G401 (cell line): ENCODE data around the gene ANO10. TPM values are rescaled to one million over a fixed set of nuclear protein-coding genes. Genes with fewer than 3 reads are reported as not detected.
"Not testable (repeated sequence)": the region's sequence is repeated elsewhere in the genome, so short reads cannot be mapped to it uniquely, and the experiment has no call there.

Source experiments
- DNase-seq: peaks from one replicate; pipeline ENCODE4 v3.0.0-alpha.2; 2015; ENCODE audit warnings: low spot score
- in situ Hi-C: cut with HindIII; loops from 2 replicates; pipeline ENCODE4 v1.10.0; 2016; ENCODE audit warnings: low sequenced_read_pairs, mixed read lengths
- total RNA-seq: library from RNA; depleted of rRNA; stranded (reverse); fragments of >200 nt; shearing (Covaris generic); gene quantifications from 2 replicates; pipeline ENCODE4 v1.2.3, GENCODE V29; 2014

ANO10 gene
- total RNA-seq, 1 experiment from 2014 or later, result 24.1 TPM

DNA sequence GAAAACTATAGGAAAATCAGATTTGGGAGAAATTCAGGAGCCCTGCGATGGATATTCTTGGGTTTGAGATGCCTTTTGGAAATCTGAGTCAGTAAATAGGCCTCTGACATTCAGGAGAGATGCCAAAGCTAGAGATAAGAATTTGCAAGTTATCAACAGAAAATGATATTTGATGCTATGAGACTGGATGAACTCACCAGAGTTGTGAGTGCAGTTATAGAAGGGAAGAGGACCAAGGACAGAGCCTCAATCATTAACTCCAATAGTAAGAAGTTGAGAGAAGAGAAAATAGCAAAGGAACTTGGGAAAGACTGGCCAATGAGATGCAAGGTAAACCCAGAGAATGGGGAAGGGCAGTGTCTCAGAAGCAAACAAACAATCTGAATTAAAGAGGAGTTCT, 7.9 kb upstream of the ANO10 start:
- in situ Hi-C loops, result no loop called here
- DNase-seq, result no peak

DNA sequence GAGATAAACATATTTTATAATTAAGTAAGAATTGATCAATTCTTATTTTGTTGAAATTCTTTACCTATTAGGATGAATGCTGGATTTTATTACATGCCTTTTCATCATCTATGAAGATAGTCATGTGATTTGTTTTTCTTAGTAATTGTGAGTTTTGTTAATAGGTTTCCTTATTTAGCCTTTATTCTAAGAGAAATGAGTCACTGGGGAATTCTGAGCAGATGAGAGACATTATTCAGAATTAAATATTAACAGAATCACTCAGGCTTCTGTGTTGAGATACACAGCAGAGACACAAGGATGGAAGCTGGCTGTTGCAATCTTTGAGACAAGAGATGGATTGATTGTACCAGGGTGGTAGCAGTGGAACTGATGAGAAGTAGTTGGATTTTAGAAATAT, 7.4 kb upstream of the ANO10 start:
- DNase-seq, result no peak
- in situ Hi-C loops, result no loop called here

DNA sequence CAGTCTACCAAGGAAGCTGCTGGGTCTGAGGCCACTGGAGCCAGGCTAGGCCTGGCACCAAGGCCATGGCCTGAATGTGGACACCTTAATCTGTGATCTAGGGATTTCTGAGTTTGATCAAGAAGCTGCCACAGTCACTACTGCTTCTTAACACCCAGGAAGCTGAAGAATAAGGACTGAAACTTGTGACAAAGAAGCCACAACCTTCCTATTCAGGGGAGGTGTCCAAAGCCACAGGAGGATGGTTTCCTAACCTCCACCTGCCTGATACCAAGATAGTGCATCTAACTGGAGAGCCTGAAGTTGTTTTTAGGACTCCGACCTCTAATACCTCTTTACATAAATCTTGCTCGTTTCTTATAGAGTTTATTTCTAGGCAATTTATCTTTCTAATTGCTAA, 5.5 kb upstream of the ANO10 start:
- DNase-seq, result no peak
- in situ Hi-C loops, result no loop called here

DNA sequence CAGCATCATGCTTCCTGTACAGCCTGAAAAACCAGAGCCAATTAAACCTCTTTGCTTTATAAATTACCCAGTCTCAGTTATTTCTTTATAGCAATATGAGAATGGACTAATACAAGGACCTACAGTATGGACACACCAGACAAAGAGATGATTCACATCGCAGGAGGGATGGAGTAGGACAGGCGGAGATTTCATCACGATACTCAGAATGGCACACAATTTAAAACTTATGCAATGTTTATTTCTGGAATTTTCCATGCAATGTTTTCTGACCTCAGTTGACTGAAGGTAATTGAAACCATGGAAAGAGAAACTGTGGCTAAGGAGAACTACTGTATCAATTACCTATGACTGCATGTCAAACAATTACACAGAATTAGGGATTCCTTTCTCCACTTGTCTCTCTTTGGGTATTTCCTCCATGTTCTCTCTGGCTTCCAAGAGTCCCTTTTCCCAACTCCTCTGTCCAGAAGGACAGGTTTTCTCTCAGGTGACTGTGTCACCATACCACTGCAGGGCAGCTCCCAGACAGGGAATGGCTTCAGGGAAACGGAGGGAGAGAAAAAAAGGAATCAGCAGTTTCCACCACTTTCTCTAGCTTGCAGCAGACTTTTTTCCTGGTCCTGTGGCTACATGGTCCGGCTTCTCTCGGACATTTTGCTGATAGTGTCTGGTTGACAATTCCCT, 3.0 kb upstream of the ANO10 start:
- DNase-seq, result no peak
- in situ Hi-C loops, result no loop called here

DNA sequence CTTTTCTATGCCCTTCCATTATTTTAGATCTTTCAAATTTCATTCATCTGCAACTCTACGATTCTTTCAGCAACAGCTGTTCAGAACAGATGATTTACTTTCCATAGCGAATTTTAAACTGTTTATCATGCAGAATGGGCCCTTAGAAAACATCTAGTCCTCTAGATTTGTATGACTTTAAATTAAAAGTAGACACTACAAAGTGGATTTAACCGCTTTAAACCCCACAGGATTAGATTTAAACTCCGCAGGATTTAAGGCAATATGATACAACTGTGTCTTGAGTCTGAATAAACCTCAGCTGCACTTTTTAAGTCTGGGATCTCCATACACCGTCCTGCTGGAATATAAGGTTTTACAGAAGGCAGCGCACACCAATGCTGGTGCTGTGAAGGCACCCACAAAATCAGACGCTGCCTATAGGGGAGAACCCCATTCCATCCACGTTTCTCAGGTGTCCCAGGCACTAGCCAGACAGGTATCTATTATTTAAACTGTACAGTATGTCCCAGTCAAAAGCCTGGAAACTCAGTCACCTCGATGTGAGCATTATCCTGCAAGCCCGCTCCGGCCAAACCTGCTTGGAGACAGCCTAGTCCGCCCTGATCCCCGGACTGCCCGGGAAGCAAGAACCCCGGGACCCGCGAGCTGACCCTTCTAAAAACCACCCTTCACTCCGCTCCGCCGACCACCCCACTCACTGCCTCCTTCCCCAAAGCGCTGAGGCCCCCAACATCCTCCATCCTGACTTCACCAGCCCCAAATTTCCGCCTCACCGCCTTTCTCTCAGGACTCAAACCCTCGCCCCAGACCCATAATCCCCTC, 768 bp downstream of the ANO10 start:
- DNase-seq, result peak; percentile 62
- in situ Hi-C loops, result no loop called here

DNA sequence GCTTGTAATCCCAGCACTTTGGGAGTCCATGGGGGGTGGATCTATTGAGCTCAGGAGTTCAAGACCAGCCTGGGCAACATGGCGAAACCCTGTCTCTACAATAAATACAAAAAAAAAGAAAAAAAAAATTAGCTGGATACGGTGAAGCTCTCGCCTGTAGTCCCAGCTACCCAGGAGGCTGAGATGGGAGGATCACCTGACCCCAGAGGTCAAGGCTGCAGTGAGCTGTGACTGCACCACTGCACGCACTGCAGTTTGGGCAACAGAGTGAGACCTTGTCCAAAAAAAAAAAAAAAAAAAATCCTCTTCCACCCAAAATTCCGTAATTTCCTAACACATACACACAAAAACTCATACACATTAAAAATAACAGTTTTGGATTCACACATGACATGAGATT, 2.2 kb downstream of the ANO10 start:
- no peak for DNase-seq
- in situ Hi-C loops, result no loop called here

DNA sequence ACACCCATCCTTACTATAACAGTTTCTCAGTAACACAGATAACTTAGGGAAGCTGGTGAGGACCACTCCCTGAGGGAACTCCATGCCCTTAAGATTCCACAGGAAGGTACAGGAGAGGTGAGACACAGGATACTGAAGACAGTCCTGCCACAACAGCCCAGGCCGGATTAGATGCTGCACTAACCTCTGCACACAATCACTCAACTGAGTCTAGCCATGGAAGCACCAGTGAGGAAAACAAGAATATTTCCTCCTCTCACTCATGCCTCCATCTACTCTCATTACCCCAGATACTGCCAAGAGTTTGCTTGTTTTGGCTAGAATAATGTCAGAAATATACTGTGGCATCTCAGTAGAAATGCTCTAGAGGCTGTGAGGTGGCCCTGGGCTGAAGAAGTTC, 3.7 kb downstream of the ANO10 start:
- in situ Hi-C loops, result no loop called here
- no peak for DNase-seq

DNA sequence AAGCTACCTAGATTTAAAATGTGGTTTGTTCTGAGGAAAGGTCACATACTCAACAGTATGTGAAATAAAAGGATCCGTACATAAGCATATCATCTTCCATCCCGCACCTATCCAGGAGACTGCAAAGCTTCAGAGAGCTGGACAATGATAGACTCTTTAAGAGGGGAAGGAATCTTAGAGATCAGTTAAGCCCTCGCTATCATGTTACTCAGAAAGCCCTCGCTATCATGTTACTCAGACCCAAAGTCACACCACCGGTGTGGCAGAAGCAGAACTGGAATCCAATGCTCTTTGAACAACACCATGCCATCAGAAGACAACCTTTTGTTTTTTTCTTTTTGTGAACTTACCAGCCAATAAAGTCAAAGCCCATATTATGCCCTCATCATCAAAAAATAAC, 5.8 kb downstream of the ANO10 start:
- no peak for DNase-seq
- in situ Hi-C loops, result no loop called here

DNA sequence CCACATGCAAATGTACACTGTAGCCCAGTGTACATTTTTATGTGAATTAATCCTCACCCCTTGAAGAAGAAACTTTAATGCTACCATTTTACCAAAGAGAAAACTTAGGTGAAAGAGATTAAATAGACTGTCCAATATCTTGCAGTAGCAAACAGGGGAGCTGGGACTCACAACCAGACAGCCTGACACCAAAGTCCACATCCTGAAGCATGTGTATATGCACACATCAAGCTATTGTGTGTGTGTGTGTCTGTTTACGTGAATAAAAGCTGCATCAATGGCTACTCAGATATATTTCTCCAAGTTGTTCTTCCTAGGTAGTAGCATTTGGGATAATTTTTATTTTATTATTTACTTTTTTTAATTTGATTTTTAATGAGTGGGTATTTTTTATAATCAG, 6.7 kb downstream of the ANO10 start:
- in situ Hi-C loops, result no loop called here
- DNase-seq, result no peak

DNA sequence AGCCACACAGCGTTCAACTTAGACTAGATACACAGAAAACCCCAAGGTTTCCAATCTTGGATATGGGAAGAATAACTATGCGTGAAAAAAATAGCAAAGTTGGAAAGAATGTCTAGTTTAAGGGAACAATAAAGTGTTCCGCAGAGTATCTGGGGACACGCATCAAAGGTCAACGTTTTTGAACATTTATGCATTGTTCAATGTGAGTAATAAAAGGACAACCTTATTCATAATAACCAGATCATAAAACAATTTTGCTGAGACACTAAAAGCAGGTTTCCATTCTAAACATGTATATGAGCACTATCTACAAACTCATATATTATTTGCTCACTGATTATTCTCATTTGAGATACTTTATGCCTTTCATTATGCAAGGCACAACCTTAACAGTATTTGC, 7.8 kb downstream of the ANO10 start:
- DNase-seq, result no peak
- in situ Hi-C loops, result no loop called here

DNA sequence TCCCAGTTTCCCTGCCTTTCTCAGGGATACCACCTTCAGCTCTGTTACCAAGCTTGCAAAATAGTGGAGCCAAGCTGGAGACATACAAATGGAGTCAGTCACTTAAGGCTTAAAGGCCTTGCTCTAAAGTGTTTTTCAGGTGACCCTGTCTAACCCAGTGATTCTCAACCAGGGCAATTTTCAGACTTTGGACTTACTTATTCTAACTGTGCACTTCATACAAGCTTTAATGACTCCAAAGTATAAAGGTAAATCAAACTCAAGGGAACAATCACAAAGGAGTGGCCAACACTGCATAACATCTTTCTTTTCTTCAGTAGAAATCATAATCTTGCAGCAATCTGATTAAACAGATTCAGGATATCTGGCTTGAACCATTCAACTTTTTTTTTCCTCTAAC, 9.4 kb downstream of the ANO10 start:
- in situ Hi-C loops, result no loop called here
- no peak for DNase-seq

DNA sequence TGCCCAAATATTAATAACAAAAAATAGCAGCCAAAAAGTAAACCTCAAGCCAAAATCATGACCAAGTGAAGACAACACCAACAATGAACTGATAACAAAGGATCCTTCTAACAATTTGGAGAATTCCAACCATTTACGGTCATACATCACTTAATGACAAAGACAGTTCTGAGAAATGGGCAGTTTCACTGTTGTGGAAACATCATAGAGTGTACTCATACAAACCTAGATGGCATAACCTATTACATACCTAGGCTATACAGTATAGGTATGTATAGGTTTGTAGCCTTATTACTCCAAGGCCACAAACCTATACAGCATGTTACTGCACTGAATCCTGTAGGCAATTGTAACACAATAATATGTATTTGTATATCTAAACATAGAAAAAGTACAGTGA, 12.4 kb downstream of the ANO10 start:
- in situ Hi-C loops, result no loop called here
- no peak for DNase-seq

DNA sequence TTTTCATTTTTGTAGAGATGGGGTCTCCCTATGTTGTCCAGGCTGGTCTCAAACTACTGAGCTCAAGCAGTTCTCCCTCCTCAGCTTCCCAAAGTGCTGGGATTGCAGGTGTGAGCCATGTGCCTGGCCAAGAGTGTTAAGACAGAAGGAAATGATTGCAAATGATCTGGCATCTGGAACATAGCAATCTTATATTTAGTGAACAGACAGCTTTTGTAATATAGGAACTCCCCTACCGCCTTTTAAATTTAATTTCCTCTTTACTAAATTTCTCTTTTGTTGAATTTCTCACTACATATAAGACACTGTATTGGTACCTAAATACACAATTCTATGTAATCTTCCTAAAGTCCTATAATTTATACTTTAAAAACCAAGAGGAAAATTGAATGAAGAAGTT, 13.1 kb downstream of the ANO10 start:
- DNase-seq, result no peak
- in situ Hi-C loops, result no loop called here

DNA sequence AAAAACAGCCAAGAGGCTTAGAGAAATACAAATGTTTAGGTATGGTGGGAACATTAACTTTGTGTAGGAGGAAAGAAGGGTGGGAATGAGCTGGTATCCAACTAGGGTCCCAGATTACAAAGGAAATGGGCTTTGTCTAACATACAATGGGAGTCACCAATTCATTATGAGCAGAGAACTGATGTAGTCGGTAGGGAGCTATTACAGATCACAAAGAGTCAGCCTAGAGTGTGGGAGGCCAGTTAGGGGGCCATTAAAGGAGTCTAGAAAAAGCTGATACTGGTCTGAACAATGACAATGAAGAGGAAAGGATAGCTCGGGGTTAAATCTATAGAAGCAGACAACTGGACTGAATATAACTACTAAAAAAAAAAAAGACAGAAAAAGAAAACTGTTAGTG, 15.5 kb downstream of the ANO10 start:
- DNase-seq, result no peak
- in situ Hi-C loops, result no loop called here

DNA sequence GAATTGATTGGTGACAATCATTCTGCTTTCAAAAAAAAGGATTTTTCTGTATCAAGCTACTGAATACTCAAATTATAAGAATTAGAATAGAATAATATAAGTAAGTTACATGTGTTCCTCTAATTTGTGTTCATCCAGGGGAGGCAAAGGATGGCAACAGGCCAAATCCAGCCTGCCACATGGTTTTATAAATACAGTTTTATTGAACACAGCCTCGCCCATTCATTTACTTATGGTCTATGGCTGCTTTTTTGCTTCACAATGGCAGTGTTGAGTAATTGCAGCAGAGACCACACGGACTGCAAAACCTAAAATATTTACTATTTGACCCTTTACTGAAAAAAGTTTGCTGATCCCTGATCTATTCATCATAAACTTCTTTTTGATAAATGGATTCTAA, 21.9 kb downstream of the ANO10 start:
- not testable (repeated sequence) for DNase-seq

DNA sequence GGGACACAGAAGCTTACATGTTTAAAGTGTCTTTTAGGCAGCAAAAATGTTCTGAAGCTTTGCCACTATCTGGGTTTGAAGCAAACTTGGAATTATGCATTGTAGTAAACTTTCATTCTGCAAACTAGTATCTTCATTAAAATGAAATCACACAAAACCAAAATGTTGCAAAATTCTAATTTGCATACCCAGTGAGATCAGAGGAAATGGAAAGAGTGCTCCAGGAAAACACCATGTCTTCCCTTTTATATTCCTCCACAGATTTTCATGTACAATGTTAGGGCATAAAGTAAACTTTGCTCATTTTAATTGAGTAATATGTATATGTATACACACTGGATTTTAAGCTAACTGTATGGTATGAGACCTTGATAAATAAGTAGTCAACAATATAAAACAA, 23.9 kb downstream of the ANO10 start:
- no peak for DNase-seq
- in situ Hi-C loops, result no loop called here

More for the DNA sequence above, 21.9 kb downstream of the ANO10 start:
- in situ Hi-C loops, result not testable (repeated sequence)

DNA sequence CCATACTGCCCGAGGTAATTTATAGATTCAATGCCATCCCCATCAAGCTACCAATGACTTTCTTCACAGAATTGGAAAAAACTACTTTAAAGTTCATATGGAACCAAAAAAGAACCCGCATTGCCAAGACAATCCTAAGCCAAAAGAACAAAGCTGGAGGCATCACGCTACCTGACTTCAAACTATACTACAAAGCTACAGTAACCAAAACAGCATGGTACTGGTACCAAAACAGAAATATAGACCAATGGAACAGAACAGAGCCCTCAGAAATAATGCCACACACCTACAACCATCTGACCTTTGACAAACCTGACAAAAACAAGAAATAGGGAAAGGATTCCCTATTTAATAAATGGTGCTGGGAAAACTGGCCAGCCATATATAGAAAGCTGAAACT, 25.6 kb downstream of the ANO10 start:
- in situ Hi-C loops, DNase-seq: not testable (repeated sequence)

DNA sequence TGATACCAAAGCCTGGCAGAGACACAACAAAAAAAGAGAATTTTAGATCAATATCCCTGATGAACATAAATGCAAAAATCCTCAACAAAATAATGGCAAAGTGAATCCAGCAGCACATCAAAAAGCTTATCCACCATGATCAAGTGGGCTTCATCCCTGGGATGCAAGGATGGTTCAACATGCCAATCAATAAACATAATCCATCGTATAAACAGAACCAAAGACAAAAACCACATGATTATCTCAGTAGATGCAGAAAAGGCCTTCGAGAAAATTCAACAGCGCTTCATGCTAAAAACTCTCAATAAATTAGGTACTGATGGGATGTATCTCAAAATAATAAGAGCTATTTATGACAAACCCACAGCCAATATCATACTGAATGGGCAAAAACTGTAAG, 26.5 kb downstream of the ANO10 start:
- in situ Hi-C loops, DNase-seq: not testable (repeated sequence)

DNA sequence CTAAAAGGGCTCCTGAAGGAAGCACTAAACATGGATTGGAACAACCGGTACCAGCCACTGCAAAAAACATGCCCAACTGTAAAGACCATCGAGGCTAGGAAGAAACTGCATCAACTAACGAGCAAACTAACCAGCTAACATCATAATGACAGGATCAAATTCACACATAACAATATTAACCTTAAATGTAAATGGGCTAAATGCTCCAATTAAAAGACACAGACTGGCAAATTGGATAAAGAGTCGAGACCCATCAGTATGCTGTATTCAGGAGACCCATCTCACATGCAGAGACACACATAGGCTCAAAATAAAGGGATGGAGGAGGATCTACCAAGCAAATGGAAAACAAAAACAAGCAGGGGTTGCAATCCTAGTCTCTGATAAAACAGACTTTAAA, 28.2 kb downstream of the ANO10 start:
- in situ Hi-C loops, DNase-seq: not testable (repeated sequence)

DNA sequence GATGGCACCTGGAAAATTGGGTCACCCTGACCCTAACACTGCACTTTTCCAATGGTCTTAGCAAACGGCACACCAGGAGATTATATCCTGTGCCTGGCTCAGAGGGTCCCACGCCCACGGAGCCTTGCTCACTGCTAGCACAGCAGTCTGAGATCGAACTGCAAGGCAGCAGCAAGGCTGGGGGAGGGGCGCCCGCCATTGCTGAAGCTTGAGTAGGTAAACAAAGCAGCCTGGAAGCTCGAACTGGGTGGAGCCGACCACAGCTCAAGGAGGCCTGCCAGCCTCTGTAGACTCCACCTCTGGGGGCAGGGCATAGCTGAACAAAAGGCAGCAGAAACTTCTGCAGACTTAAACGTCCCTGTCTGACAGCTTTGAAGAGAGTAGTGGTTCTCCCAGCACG, 29.9 kb downstream of the ANO10 start:
- DNase-seq, in situ Hi-C loops: not testable (repeated sequence)

DNA sequence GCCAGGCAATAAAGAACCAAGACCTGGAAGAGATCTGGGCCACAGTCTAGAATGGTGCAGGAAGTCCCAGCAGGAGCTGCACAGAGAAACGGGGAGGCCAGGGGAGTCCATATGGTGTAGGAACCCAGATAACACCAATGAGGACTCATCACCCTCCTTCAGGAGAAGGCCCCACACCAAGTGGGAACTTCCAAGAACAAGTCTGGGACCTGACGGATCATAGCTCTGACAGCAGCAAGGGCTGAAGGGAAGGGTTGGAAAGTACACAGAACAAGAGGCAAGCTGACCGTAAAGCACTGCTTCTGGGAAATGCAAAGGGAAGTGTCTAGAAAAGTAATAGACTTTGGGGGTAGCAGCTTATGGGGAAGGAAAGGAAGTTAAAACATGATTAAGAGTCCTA, 34.5 kb downstream of the ANO10 start:
- in situ Hi-C loops, result no loop called here
- no peak for DNase-seq
